Gastrocnemius medialis (tissue), 4 donors: ENCODE measurements around the gene TMEM171.

ENCODE experiments used
- CTCF ChIP-seq, 5 experiments: fragments of 450-650 bp in 3 of 5; fragments of 200-600 bp in 2 of 5; sonication (generic) in 2 of 5; IDR thresholded peaks in 4 of 5; conservative IDR thresholded peaks in 1 of 5; 1 replicate in 4 of 5; 2 replicates in 1 of 5; pipeline ENCODE4 v1.5.1; 2016 to 2019; ENCODE audit warnings: antibody characterized with exemption in 5 of 5, mild to moderate bottlenecking in 3 of 5, moderate library complexity in 3 of 5
- POLR2A ChIP-seq, 2 donors: fragments of 450-650 bp; IDR thresholded peaks; one replicate each; pipeline ENCODE4 v1.6.1; 2017; ENCODE audit warnings: antibody characterized with exemption in 2 of 2, mild to moderate bottlenecking in 2 of 2, moderate library complexity in 2 of 2

GRCh38 chr5:73118391-73118973 lies 1.9 kb upstream of the TMEM171 start:
- TF ChIP-seq CTCF (IDR thresholded peaks at IDR 0.05 in 4 of 5, conservative IDR thresholded peaks at IDR 0.05 in 1 of 5) (no peak), POLR2A (IDR thresholded peaks at IDR 0.05) (no peak)
